ENCODE data around the gene TMPRSS9.

The TMPRSS9 gene

DNA sequence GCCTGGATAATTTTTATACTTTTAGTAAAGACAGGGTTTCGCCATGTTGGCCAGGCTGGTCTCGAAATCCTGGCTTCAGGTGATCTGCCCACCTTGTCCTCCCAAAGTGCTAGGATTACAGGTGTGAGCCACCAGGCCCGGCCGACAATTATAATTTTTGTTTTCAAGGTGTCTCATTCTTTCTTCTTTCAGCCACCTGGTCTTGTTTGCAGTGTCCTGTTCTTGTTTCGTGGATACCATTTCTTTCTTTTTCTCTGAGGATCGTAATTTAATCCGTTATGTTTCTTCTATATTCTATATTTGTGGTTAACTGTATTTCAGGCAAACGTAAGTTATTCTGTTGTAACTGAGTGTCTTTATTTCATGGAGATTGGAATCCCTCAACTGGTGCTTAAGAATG lies 51.6 kb downstream of the TMPRSS9 start:
- no peak overlapping the region for H3K9ac ChIP-seq (ENCODE audit: low read length)
- H3K36me3 ChIP-seq (replicated peaks; ENCODE audit: low read depth, low read length): no peaks in the 10 kb centered on the region
- no peaks in the 10 kb centered on the region for H3K27me3 ChIP-seq (ENCODE audit: low read depth, low read length)
- no peaks in the 10 kb centered on the region for H3K4me1 ChIP-seq (ENCODE audit: low read length)
- no peak overlapping the region for H3K27ac ChIP-seq (ENCODE audit: low read length)
- no peak overlapping the region for H3K4me2 ChIP-seq (ENCODE audit: low read length)
- H3K79me2 ChIP-seq (ENCODE audit: low read length): no peaks in the 10 kb centered on the region
- H3K4me3 ChIP-seq (ENCODE audit: low read length): no peak overlapping the region
- H4K20me1 ChIP-seq (ENCODE audit: insufficient read depth, low read length): no peaks in the 10 kb centered on the region
- no peak for TF ChIP-seq EZH2phosphoT487 (IDR thresholded peaks at IDR 0.05; ENCODE audit: low read depth)
- TF ChIP-seq, protein P1, sequence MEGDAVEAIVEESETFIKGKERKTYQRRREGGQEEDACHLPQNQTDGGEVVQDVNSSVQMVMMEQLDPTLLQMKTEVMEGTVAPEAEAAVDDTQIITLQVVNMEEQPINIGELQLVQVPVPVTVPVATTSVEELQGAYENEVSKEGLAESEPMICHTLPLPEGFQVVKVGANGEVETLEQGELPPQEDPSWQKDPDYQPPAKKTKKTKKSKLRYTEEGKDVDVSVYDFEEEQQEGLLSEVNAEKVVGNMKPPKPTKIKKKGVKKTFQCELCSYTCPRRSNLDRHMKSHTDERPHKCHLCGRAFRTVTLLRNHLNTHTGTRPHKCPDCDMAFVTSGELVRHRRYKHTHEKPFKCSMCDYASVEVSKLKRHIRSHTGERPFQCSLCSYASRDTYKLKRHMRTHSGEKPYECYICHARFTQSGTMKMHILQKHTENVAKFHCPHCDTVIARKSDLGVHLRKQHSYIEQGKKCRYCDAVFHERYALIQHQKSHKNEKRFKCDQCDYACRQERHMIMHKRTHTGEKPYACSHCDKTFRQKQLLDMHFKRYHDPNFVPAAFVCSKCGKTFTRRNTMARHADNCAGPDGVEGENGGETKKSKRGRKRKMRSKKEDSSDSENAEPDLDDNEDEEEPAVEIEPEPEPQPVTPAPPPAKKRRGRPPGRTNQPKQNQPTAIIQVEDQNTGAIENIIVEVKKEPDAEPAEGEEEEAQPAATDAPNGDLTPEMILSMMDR (IDR thresholded peaks at IDR 0.05; ENCODE audit: low read depth, low read length): no peak
- H2AFZ ChIP-seq (ENCODE audit: low read depth, low read length): no peak overlapping the region
- H3K9me3 ChIP-seq (ENCODE audit: insufficient read depth, low read length): no peaks in the 10 kb centered on the region

DNA sequence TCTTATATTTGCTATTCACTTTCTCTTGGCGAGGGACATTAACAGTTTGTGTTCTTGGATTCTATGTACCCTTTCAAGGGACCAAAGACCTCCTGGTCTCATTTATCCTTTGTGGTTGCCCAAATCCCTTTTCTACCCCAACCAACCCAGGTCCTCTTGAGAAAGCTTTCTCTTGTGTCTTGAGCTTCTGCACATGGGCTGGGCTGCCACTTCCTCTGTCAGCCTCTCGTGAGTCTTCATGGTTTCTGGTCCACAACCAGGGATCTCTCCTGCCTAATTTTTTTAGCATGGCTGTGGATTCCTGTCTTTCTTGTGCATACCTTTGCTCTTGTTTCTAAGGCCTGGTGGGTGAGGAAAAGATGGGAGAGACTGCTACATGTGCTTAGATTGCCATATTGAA lies 52.4 kb downstream of the TMPRSS9 start:
- Histone ChIP-seq H3K4me1 (ENCODE audit: low read length) (no peaks in the 10 kb centered on the region), H3K9ac (ENCODE audit: low read length) (no peak overlapping the region), H3K27ac (ENCODE audit: low read length) (no peak overlapping the region), H3K4me2 (ENCODE audit: low read length) (no peak overlapping the region), H3K9me3 (ENCODE audit: insufficient read depth, low read length) (no peaks in the 10 kb centered on the region), H3K79me2 (ENCODE audit: low read length) (no peaks in the 10 kb centered on the region), H3K4me3 (ENCODE audit: low read length) (no peak overlapping the region), H4K20me1 (ENCODE audit: insufficient read depth, low read length) (no peaks in the 10 kb centered on the region), H3K36me3 (replicated peaks; ENCODE audit: low read depth, low read length) (no peaks in the 10 kb centered on the region), H2AFZ (ENCODE audit: low read depth, low read length) (no peak overlapping the region), H3K27me3 (ENCODE audit: low read depth, low read length) (no peaks in the 10 kb centered on the region)
- no peak for TF ChIP-seq EZH2phosphoT487 (IDR thresholded peaks at IDR 0.05; ENCODE audit: low read depth)
- TF ChIP-seq, protein P1 (IDR thresholded peaks at IDR 0.05; ENCODE audit: low read depth, low read length): no peak

DNA sequence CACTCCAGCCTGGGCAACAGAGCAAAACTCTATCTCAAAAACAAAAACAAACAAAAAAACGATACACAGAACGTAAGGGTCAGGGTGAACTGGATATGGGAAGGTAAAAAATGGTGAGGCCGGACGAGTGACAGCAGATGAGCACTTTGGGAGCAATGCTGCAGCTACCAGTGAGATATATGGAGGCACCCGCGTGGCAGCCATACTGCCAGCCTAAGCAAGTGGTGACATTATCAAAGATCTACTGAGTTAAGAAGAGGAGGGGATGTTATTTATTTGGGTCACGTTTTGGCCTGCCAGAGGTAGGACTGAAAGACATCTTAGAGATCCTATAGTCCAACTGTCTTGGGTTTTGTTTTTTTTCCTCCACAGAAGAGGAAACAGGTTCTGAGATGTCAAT lies 53.1 kb downstream of the TMPRSS9 start:
- H3K9me3 ChIP-seq (ENCODE audit: insufficient read depth, low read length): no peaks in the 10 kb centered on the region
- H3K36me3 ChIP-seq (replicated peaks; ENCODE audit: low read depth, low read length): peaks cover 2% of the 10 kb centered on the region
- no peaks in the 10 kb centered on the region for H3K79me2 ChIP-seq (ENCODE audit: low read length)
- no peaks in the 10 kb centered on the region for H3K4me1 ChIP-seq (ENCODE audit: low read length)
- TF ChIP-seq EZH2phosphoT487 (IDR thresholded peaks at IDR 0.05; ENCODE audit: low read depth): no peak
- TF ChIP-seq, protein P1 (IDR thresholded peaks at IDR 0.05; ENCODE audit: low read depth, low read length): no peak
- no peak overlapping the region for H3K4me3 ChIP-seq (ENCODE audit: low read length)
- no peaks in the 10 kb centered on the region for H4K20me1 ChIP-seq (ENCODE audit: insufficient read depth, low read length)
- no peak overlapping the region for H3K9ac ChIP-seq (ENCODE audit: low read length)
- no peak overlapping the region for H3K4me2 ChIP-seq (ENCODE audit: low read length)
- no peaks in the 10 kb centered on the region for H3K27me3 ChIP-seq (ENCODE audit: low read depth, low read length)
- no peak overlapping the region for H3K27ac ChIP-seq (ENCODE audit: low read length)
- H2AFZ ChIP-seq (ENCODE audit: low read depth, low read length): no peak overlapping the region

DNA sequence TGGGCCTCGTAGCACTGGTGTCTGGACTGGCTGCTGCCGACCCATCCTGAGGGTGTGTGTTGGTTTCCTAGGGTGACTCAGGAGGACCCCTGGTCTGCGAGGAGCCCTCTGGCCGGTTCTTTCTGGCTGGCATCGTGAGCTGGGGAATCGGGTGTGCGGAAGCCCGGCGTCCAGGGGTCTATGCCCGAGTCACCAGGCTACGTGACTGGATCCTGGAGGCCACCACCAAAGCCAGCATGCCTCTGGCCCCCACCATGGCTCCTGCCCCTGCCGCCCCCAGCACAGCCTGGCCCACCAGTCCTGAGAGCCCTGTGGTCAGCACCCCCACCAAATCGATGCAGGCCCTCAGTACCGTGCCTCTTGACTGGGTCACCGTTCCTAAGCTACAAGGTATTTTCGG lies 53.6 kb downstream of the TMPRSS9 start:
- H3K36me3 ChIP-seq (replicated peaks; ENCODE audit: low read depth, low read length): peaks cover 2% of the 10 kb centered on the region
- no peak overlapping the region for H3K27ac ChIP-seq (ENCODE audit: low read length)
- H3K79me2 ChIP-seq (ENCODE audit: low read length): no peaks in the 10 kb centered on the region
- no peak overlapping the region for H3K9ac ChIP-seq (ENCODE audit: low read length)
- H4K20me1 ChIP-seq (ENCODE audit: insufficient read depth, low read length): no peaks in the 10 kb centered on the region
- no peaks in the 10 kb centered on the region for H3K27me3 ChIP-seq (ENCODE audit: low read depth, low read length)
- no peak for TF ChIP-seq EZH2phosphoT487 (IDR thresholded peaks at IDR 0.05; ENCODE audit: low read depth)
- TF ChIP-seq, protein P1 (IDR thresholded peaks at IDR 0.05; ENCODE audit: low read depth, low read length): no peak
- no peaks in the 10 kb centered on the region for H3K9me3 ChIP-seq (ENCODE audit: insufficient read depth, low read length)
- no peak overlapping the region for H2AFZ ChIP-seq (ENCODE audit: low read depth, low read length)
- H3K4me1 ChIP-seq (ENCODE audit: low read length): no peaks in the 10 kb centered on the region
- H3K4me2 ChIP-seq (ENCODE audit: low read length): no peak overlapping the region
- H3K4me3 ChIP-seq (ENCODE audit: low read length): no peak overlapping the region

Measured in OCI-LY3 (cell line).